ENCODE results near the gene KRT35. TPM values are rescaled to one million over a fixed set of nuclear protein-coding genes. Genes with fewer than 3 reads are reported as not detected.

Gene KRT35
- total and polyA plus RNA-seq, 2 donors (not counting 1 experiment from before 2014, with no cell fraction given) = not detected

DNA sequence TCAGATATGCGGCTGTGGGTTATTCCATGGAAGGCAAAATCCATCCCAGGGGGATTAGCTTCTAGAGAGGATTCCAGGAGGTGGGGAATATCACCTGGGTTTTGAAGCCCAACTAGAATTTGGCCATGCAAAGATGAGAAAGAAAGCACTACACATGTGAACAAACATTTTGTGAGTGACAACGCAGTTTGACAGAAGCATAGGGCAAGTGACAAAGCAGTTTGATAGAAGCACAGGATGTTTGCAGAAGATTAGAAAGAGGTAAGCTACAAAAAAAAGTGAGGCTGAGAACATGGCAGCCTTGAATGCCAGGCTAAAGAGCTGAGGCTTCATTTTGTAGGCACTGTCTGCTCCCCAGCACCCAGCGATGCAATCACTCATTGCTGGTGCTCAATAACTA, 27.9 kb downstream of the KRT35 start:
- no peaks in the 10 kb centered on the region for H3K79me2 ChIP-seq (ENCODE audit: control insufficient read depth, insufficient read depth, low read length)
- no peak overlapping the region for H3K4me2 ChIP-seq (ENCODE audit: extremely low read depth, insufficient read depth, low read length)
- H3K27me3 ChIP-seq (ENCODE audit: control insufficient read depth, insufficient read depth, low read length) = peaks cover 2% of the 10 kb centered on the region
- H3K4me1 ChIP-seq (ENCODE audit: control insufficient read depth, extremely low read depth, insufficient read depth, low read length) = no peaks in the 10 kb centered on the region
- H3K9ac ChIP-seq (ENCODE audit: insufficient read depth, low read length) = no peak overlapping the region
- H3K36me3 ChIP-seq (ENCODE audit: control insufficient read depth, insufficient read depth, low read length) = no peaks in the 10 kb centered on the region
- no peaks in the 10 kb centered on the region for H4K20me1 ChIP-seq (ENCODE audit: control insufficient read depth, extremely low read depth, insufficient read depth, low read length)
- DNase-seq (ENCODE audit: low read depth in 2 of 2) = no peak
- no peak overlapping the region for H3K27ac ChIP-seq (ENCODE audit: insufficient read depth, low read length)
- no peak overlapping the region for H3K4me3 ChIP-seq (replicated peaks in 1 of 4; ENCODE audit: control extremely low read depth in 1 of 4, insufficient read depth in 1 of 4, low read depth in 3 of 4, low read length in 4 of 4)
- no peak for TF ChIP-seq CTCF (conservative IDR thresholded peaks at IDR 0.05 in 1 of 2, IDR thresholded peaks at IDR 0.05 in 1 of 2; ENCODE audit: low read depth in 1 of 2, low read length in 2 of 2)
- TF ChIP-seq EZH2 (IDR thresholded peaks at IDR 0.05; ENCODE audit: low read length, missing control alignments) = no peak
- no peak overlapping the region for H2AFZ ChIP-seq (ENCODE audit: low read length)
- no peaks in the 10 kb centered on the region for H3K9me3 ChIP-seq (ENCODE audit: control insufficient read depth, insufficient read depth, low read depth, low read length)

- peaks cover 2% of the 10 kb centered on the region for H3K27me3 ChIP-seq (ENCODE audit: control insufficient read depth, insufficient read depth, low read length)
Measured at GRCh38 chr17:41452281-41452680, 28.7 kb downstream of the KRT35 start.

DNA sequence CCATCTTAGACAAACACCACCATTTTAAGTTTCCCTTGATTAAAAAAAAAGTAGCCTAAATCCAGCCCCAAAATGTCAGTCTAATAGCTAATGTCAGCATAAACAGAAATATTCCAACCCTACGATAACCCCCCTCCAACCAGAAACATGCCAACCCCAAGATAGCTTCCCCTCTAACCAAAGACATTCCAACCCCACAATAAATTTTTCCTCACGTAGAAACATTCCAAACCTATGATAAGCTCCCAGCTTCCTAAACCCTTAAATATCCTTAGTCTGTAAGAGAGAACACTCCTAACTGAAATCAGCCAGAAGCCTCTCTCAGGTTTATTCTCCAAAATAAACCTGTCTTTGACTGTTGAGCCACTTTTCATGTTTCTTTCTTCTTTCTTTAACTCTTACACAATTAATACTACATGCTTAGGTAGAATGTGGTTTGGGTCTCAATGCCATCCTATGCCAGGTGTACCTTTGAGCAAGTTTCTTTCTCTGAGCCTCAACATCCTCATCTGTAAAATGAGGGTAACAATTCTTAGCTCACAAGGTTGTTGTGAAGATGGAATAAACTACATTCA, 29.7 kb downstream of the KRT35 start:
- TF ChIP-seq CTCF (conservative IDR thresholded peaks at IDR 0.05 in 1 of 2, IDR thresholded peaks at IDR 0.05 in 1 of 2; ENCODE audit: low read depth in 1 of 2, low read length in 2 of 2) (no peak), EZH2 (IDR thresholded peaks at IDR 0.05; ENCODE audit: low read length, missing control alignments) (no peak)
- Histone ChIP-seq H3K79me2 (ENCODE audit: control insufficient read depth, insufficient read depth, low read length) (no peaks in the 10 kb centered on the region), H2AFZ (ENCODE audit: low read length) (no peak overlapping the region), H3K27me3 (ENCODE audit: control insufficient read depth, insufficient read depth, low read length) (peaks cover 2% of the 10 kb centered on the region), H4K20me1 (ENCODE audit: control insufficient read depth, extremely low read depth, insufficient read depth, low read length) (no peaks in the 10 kb centered on the region), H3K4me2 (ENCODE audit: extremely low read depth, insufficient read depth, low read length) (no peak overlapping the region), H3K4me1 (ENCODE audit: control insufficient read depth, extremely low read depth, insufficient read depth, low read length) (peaks cover 2% of the 10 kb centered on the region), H3K27ac (ENCODE audit: insufficient read depth, low read length) (no peak overlapping the region), H3K4me3 (replicated peaks in 1 of 4; ENCODE audit: control extremely low read depth in 1 of 4, insufficient read depth in 1 of 4, low read depth in 3 of 4, low read length in 4 of 4) (no peak overlapping the region), H3K36me3 (ENCODE audit: control insufficient read depth, insufficient read depth, low read length) (no peaks in the 10 kb centered on the region), H3K9me3 (ENCODE audit: control insufficient read depth, insufficient read depth, low read depth, low read length) (no peaks in the 10 kb centered on the region), H3K9ac (ENCODE audit: insufficient read depth, low read length) (no peak overlapping the region)
- peak in 1 of 2 donors; percentile 51 for DNase-seq (ENCODE audit: low read depth in 2 of 2)

More at GRCh38 chr17:41452281-41452680, 28.7 kb downstream of the KRT35 start:
- Histone ChIP-seq H2AFZ (ENCODE audit: low read length) (no peak overlapping the region), H3K9ac (ENCODE audit: insufficient read depth, low read length) (no peak overlapping the region), H3K9me3 (ENCODE audit: control insufficient read depth, insufficient read depth, low read depth, low read length) (no peaks in the 10 kb centered on the region), H4K20me1 (ENCODE audit: control insufficient read depth, extremely low read depth, insufficient read depth, low read length) (no peaks in the 10 kb centered on the region), H3K27ac (ENCODE audit: insufficient read depth, low read length) (no peak overlapping the region), H3K4me1 (ENCODE audit: control insufficient read depth, extremely low read depth, insufficient read depth, low read length) (no peaks in the 10 kb centered on the region), H3K79me2 (ENCODE audit: control insufficient read depth, insufficient read depth, low read length) (no peaks in the 10 kb centered on the region), H3K4me2 (ENCODE audit: extremely low read depth, insufficient read depth, low read length) (no peak overlapping the region), H3K4me3 (replicated peaks in 1 of 4; ENCODE audit: control extremely low read depth in 1 of 4, insufficient read depth in 1 of 4, low read depth in 3 of 4, low read length in 4 of 4) (no peak overlapping the region), H3K36me3 (ENCODE audit: control insufficient read depth, insufficient read depth, low read length) (no peaks in the 10 kb centered on the region)
- TF ChIP-seq EZH2 (IDR thresholded peaks at IDR 0.05; ENCODE audit: low read length, missing control alignments) (no peak), CTCF (conservative IDR thresholded peaks at IDR 0.05 in 1 of 2, IDR thresholded peaks at IDR 0.05 in 1 of 2; ENCODE audit: low read depth in 1 of 2, low read length in 2 of 2) (no peak)
- DNase-seq (ENCODE audit: low read depth in 2 of 2) = no peak
